COLO668 (cell line): ENCODE data around the gene CXXC5.
"Not testable (repeated sequence)": the region's sequence is repeated elsewhere in the genome, so short reads cannot be mapped to it uniquely, and the experiment has no call there.

Experiments used
- DNase-seq: peaks from one replicate; lab custom pipeline; 2025; ENCODE audit not compliant: unreplicated experiment; lab: John Stamatoyannopoulos, UW

Gene CXXC5

GRCh38 chr5:139708877-139709581 lies 60.9 kb downstream of the CXXC5 start:
- peak; percentile 70 for DNase-seq

- peak; percentile 40 for DNase-seq
Measured at GRCh38 chr5:139709582-139710318, 61.6 kb downstream of the CXXC5 start.

GRCh38 chr5:139710319-139711066 lies 62.3 kb downstream of the CXXC5 start:
- DNase-seq, result peak; percentile 65

GRCh38 chr5:139711067-139711905 lies 63.1 kb downstream of the CXXC5 start:
- DNase-seq, result peak; percentile 45

GRCh38 chr5:139711906-139712224 lies 63.7 kb downstream of the CXXC5 start:
- no peak for DNase-seq

- no peak for DNase-seq
Measured at GRCh38 chr5:139712412-139712811, 64.3 kb downstream of the CXXC5 start.

- DNase-seq, result not testable (repeated sequence)
Measured at GRCh38 chr5:139713898-139714297, 65.7 kb downstream of the CXXC5 start.

GRCh38 chr5:139717221-139717620 lies 69.1 kb downstream of the CXXC5 start:
- no peak for DNase-seq

- not testable (repeated sequence) for DNase-seq
Measured at GRCh38 chr5:139718403-139718802, 70.3 kb downstream of the CXXC5 start.

GRCh38 chr5:139719970-139720369 lies 71.8 kb downstream of the CXXC5 start:
- not testable (repeated sequence) for DNase-seq

- DNase-seq, result no peak
Measured at GRCh38 chr5:139723986-139724587, 75.9 kb downstream of the CXXC5 start.

GRCh38 chr5:139725073-139725830 lies 77.1 kb downstream of the CXXC5 start:
- DNase-seq, result no peak

GRCh38 chr5:139726248-139726647 lies 78.1 kb downstream of the CXXC5 start:
- no peak for DNase-seq

GRCh38 chr5:139727615-139728014 lies 79.5 kb downstream of the CXXC5 start:
- DNase-seq, result not testable (repeated sequence)

- no peak for DNase-seq
Measured at GRCh38 chr5:139731281-139731680, 83.1 kb downstream of the CXXC5 start.

- no peak for DNase-seq
Measured at GRCh38 chr5:139732019-139732418, 83.9 kb downstream of the CXXC5 start.

GRCh38 chr5:139733010-139733688 lies 85.0 kb downstream of the CXXC5 start:
- DNase-seq, result no peak
